Measurements from ENCODE around the gene SECISBP2L.

The SECISBP2L gene

DNA sequence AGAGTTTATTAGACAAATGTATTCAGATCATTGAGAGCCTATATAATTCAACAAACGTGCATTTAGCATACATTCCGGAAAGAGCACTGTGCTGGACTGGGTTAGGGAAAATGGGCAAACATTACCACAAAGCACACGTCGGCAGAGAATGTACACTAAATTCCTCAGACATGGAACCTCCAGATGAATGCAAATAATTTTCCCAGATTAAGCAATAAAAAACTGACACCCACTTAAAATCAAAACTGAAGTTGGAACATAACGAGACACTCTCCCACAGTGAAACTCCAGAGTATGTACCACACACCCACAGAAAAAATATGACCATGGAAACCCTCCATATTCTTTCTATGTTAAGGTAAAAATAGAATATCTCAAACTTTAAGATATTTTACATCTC, 4.8 kb downstream of the SECISBP2L start:
- Histone ChIP-seq H3K4me3 (ENCODE audit: low read depth in 1 of 2, low read length in 1 of 2) (no peak overlapping the region), H3K9me3 (no peaks in the 10 kb centered on the region), H3K27me3 (no peaks in the 10 kb centered on the region), H3K36me3 (no peaks in the 10 kb centered on the region), H3K27ac (no peak overlapping the region), H3K4me1 (ENCODE audit: control insufficient read depth in 1 of 2, insufficient read depth in 1 of 2, low read depth in 1 of 2, low read length in 1 of 2) (peaks cover 20 to 22% of the 10 kb centered on the region in 2 experiments)
- TF ChIP-seq, protein P1, sequence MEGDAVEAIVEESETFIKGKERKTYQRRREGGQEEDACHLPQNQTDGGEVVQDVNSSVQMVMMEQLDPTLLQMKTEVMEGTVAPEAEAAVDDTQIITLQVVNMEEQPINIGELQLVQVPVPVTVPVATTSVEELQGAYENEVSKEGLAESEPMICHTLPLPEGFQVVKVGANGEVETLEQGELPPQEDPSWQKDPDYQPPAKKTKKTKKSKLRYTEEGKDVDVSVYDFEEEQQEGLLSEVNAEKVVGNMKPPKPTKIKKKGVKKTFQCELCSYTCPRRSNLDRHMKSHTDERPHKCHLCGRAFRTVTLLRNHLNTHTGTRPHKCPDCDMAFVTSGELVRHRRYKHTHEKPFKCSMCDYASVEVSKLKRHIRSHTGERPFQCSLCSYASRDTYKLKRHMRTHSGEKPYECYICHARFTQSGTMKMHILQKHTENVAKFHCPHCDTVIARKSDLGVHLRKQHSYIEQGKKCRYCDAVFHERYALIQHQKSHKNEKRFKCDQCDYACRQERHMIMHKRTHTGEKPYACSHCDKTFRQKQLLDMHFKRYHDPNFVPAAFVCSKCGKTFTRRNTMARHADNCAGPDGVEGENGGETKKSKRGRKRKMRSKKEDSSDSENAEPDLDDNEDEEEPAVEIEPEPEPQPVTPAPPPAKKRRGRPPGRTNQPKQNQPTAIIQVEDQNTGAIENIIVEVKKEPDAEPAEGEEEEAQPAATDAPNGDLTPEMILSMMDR (IDR thresholded peaks at IDR 0.05), result no peak

DNA sequence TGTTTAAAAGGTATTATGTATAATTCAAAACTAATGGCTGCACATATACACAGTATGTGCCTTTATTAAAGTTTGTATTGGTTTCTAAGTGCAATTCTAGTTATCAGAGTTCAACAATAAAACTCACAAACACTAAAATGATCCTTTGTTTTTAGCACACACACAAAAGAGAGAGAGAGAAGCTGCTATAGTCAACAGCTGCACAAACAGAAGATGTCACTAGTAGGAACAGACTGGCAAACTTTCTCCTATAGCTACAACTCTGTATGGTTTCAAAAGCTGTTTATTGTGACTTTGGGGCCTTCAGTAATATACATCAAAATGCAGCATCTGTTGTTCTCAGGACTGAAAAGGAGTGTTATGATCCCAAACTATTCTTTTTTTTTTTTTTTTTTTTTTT, 6.1 kb downstream of the SECISBP2L start:
- peaks cover 10% of the 10 kb centered on the region for H3K36me3 ChIP-seq
- peaks cover 13 to 16% of the 10 kb centered on the region in 2 experiments for H3K4me1 ChIP-seq (ENCODE audit: control insufficient read depth in 1 of 2, insufficient read depth in 1 of 2, low read depth in 1 of 2, low read length in 1 of 2)
- no peak overlapping the region for H3K27ac ChIP-seq
- TF ChIP-seq, protein P1 (IDR thresholded peaks at IDR 0.05), result no peak
- H3K27me3 ChIP-seq, result no peaks in the 10 kb centered on the region
- no peak overlapping the region for H3K4me3 ChIP-seq (ENCODE audit: low read depth in 1 of 2, low read length in 1 of 2)
- no peaks in the 10 kb centered on the region for H3K9me3 ChIP-seq

DNA sequence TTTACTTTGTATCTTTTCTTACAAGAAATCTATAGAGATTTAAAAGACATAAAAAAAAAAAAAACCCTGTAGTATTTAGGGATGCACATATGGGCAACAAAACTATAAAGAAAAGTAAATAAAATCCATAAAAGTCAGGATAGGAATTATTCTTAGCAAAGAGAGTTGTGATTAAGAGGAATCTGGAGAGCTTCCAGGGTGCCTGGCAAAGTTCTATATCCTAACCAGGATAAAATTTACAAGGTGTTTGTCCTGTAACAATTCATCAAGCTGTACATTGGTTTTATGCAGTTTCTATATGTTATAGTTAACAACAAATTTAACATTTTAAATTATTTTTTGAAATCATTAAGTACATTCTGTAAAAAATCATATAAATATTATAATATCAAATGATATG, 7.9 kb downstream of the SECISBP2L start:
- Histone ChIP-seq H3K36me3 (peaks cover 17% of the 10 kb centered on the region), H3K4me1 (ENCODE audit: control insufficient read depth in 1 of 2, insufficient read depth in 1 of 2, low read depth in 1 of 2, low read length in 1 of 2) (no peaks in the 10 kb centered on the region), H3K9me3 (no peaks in the 10 kb centered on the region), H3K27me3 (no peaks in the 10 kb centered on the region), H3K27ac (no peak overlapping the region), H3K4me3 (ENCODE audit: low read depth in 1 of 2, low read length in 1 of 2) (no peak overlapping the region)
- TF ChIP-seq, protein P1 (IDR thresholded peaks at IDR 0.05), result no peak

DNA sequence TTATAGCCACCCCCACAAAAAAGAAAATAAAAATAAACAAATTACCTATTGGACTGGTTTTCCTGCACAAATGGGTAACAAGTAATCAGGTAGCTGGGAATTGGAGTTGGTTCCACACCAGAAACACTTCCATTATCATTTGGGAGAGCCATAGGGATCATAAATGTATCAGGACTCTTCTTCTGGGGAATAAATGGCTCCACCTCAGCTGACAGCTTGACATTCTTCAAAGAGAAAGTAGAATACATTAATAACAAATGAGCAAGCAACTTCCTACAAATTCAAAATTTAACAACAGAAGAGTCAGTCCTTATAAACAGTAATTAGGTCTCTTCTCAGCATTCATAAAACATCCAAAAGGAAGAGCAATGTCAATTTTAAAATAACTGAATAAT, 8.7 kb downstream of the SECISBP2L start:
- Histone ChIP-seq H3K4me3 (ENCODE audit: low read depth in 1 of 2, low read length in 1 of 2) (no peak overlapping the region), H3K4me1 (ENCODE audit: control insufficient read depth in 1 of 2, insufficient read depth in 1 of 2, low read depth in 1 of 2, low read length in 1 of 2) (no peaks in the 10 kb centered on the region), H3K36me3 (peaks cover 17% of the 10 kb centered on the region), H3K27me3 (no peaks in the 10 kb centered on the region), H3K27ac (no peak overlapping the region), H3K9me3 (no peaks in the 10 kb centered on the region)
- TF ChIP-seq, protein P1 (IDR thresholded peaks at IDR 0.05), result no peak

DNA sequence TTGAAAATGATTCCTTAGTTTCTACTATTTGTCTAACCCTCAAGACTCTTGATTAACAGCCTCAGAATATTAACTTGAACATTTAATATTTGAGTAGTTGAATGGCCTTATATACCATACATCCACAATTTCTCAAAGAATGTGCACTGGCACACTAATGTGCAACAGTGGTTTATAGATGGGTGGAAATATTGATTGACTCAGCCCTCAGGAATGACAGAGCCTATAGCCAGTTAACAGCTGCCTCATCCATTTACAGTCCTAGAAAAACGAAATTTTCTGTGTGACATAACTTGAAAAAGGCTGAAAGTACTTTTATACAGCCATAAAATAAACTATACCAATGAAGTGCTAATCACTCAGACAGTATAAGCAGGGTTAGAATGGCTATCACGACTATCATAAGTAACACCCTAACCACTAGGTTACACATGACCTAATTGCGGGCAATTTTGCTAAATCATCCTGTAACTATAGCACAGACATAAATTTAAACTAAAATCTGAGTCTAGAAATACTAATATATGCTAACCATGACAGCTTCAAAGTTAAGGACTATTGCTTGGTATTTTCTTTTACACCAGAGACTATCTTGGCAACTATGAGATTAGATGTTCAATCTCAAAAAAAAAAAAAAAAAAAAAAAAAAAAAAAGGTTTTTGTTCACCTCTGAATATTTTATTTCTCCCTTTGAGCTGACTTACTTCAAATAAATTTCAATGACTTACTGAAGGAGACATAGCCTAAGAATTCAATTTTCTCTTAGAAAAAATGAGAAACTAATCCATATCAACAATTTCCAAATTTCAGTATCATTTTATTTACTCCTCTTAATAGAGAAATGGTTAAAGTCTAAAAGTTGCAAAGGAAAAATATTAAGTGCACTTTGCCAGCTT, 9.3 kb downstream of the SECISBP2L start:
- Histone ChIP-seq H3K4me3 (ENCODE audit: low read depth in 1 of 2, low read length in 1 of 2) (no peak overlapping the region), H3K4me1 (ENCODE audit: control insufficient read depth in 1 of 2, insufficient read depth in 1 of 2, low read depth in 1 of 2, low read length in 1 of 2) (no peaks in the 10 kb centered on the region), H3K27me3 (no peaks in the 10 kb centered on the region), H3K36me3 (peaks cover 17% of the 10 kb centered on the region), H3K9me3 (no peaks in the 10 kb centered on the region), H3K27ac (no peak overlapping the region)
- TF ChIP-seq, protein P1 (IDR thresholded peaks at IDR 0.05), result no peak
